HG03103 (cell line): ENCODE results near the gene TMEM245.
A peak's percentile ranks its signal among the peaks of the same experiment; 100 is the strongest.
"Not testable (repeated sequence)": the region's sequence is repeated elsewhere in the genome, so short reads cannot be mapped to it uniquely, and the experiment has no call there.

ENCODE experiments used
- ATAC-seq: cut with Tn5 transposase; IDR thresholded peaks from one replicate; pipeline ENCODE4 v1.9.1; 2021; ENCODE audit warnings: low read depth; ENCODE audit not compliant: unreplicated experiment

The TMEM245 gene

GRCh38 chr9:109010746-109011145 is 109.0 kb downstream of the TMEM245 start:
- ATAC-seq = peak; percentile 39

GRCh38 chr9:109005678-109006077 is 114.1 kb downstream of the TMEM245 start:
- ATAC-seq = no peak

- ATAC-seq = no peak
Observed at GRCh38 chr9:109003116-109003515, 116.6 kb downstream of the TMEM245 start.

- ATAC-seq = no peak
Observed at GRCh38 chr9:109002141-109002540, 117.6 kb downstream of the TMEM245 start.

- ATAC-seq = no peak
Observed at GRCh38 chr9:109001275-109001676, 118.5 kb downstream of the TMEM245 start.

GRCh38 chr9:108997112-108997511 is 122.6 kb downstream of the TMEM245 start:
- no peak for ATAC-seq

GRCh38 chr9:108996643-108997042 is 123.1 kb downstream of the TMEM245 start:
- ATAC-seq = no peak

- peak; percentile 84 for ATAC-seq
Observed at GRCh38 chr9:108994695-108995094, 125.1 kb downstream of the TMEM245 start.

GRCh38 chr9:108991479-108991878 is 128.3 kb downstream of the TMEM245 start:
- ATAC-seq = no peak

- ATAC-seq = no peak
Observed at GRCh38 chr9:108983885-108984284, 135.9 kb downstream of the TMEM245 start.

GRCh38 chr9:108980893-108981292 is 138.9 kb downstream of the TMEM245 start:
- ATAC-seq = no peak

- no peak for ATAC-seq
Observed at GRCh38 chr9:108978205-108978604, 141.5 kb downstream of the TMEM245 start.

- ATAC-seq = no peak
Observed at GRCh38 chr9:108973895-108974294, 145.9 kb downstream of the TMEM245 start.

GRCh38 chr9:108972626-108973209 is 147.0 kb downstream of the TMEM245 start:
- no peak for ATAC-seq

GRCh38 chr9:108972186-108972585 is 147.6 kb downstream of the TMEM245 start:
- no peak for ATAC-seq

GRCh38 chr9:108971392-108971791 is 148.4 kb downstream of the TMEM245 start:
- ATAC-seq = not testable (repeated sequence)

- ATAC-seq = no peak
Observed at GRCh38 chr9:108967916-108968315, 151.8 kb downstream of the TMEM245 start.
